Measurements from ENCODE around the gene ABCA4. TPM values are rescaled to one million over a fixed set of nuclear protein-coding genes. Genes with fewer than 3 reads are reported as not detected.
A peak's percentile ranks its signal among the peaks of the same experiment; 100 is the strongest.

The ABCA4 gene
- total RNA-seq, 4 donors from 2014 or later: not detected

DNA sequence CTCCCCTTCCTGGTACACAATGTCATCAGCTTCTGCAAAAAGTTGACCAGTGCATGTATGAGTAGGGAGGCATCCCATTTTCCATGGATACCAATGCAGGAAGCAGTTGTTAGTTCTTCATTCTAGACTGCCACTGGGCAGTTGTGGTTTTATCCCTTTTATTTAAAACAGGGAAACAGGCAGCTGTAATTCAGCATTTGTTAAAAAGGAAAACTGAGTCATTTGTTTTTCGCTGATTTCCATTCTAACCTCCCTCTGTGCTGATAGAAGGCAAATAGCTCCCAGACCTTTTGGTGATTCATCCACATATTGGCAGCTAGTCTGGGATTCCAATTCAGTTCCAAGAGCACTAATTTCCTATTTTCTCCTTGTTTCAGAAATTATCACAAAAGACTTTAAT lies 21.1 kb upstream of the ABCA4 start:
- Histone ChIP-seq H3K9me3 (no peaks in the 10 kb centered on the region), H3K4me3 (no peak overlapping the region), H3K36me3 (no peaks in the 10 kb centered on the region), H3K4me1 (peaks cover 0 to 6% of the 10 kb centered on the region in 2 donors), H3K27ac (no peak overlapping the region), H3K27me3 (no peaks in the 10 kb centered on the region)
- ATAC-seq (no peak), DNase-seq (no peak)
- intact Hi-C loops (cut with DNase I; ENCODE audit: low total_unique reads) (no loop called here), in situ Hi-C loops (cut with MboI; ENCODE audit: low sequenced_read_pairs in 4 of 4) (no loop called here)
- TF ChIP-seq POLR2A (IDR thresholded peaks at IDR 0.05): no peak
- TF ChIP-seq, protein P1, sequence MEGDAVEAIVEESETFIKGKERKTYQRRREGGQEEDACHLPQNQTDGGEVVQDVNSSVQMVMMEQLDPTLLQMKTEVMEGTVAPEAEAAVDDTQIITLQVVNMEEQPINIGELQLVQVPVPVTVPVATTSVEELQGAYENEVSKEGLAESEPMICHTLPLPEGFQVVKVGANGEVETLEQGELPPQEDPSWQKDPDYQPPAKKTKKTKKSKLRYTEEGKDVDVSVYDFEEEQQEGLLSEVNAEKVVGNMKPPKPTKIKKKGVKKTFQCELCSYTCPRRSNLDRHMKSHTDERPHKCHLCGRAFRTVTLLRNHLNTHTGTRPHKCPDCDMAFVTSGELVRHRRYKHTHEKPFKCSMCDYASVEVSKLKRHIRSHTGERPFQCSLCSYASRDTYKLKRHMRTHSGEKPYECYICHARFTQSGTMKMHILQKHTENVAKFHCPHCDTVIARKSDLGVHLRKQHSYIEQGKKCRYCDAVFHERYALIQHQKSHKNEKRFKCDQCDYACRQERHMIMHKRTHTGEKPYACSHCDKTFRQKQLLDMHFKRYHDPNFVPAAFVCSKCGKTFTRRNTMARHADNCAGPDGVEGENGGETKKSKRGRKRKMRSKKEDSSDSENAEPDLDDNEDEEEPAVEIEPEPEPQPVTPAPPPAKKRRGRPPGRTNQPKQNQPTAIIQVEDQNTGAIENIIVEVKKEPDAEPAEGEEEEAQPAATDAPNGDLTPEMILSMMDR (IDR thresholded peaks at IDR 0.05 in 4 of 5, conservative IDR thresholded peaks at IDR 0.05 in 1 of 5): no peak

DNA sequence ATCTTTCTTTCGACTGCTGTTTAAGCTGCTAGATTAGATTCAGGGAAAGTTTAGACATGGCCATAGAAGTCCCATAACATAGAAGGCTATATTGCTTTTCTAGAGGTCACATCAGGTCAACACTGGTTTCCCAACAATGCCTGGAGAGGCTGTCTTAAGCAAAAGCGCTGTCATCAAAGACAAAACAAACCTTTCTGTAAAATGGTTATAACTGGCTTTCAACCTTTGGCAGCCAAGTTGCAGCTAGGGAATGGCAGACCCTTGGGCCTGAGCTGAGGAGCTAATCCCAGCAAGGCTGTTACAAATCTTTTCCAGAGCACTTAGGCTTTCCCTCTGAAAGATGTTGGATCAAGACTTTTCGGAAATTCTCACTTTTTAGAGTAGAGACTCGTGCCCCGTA lies 11.2 kb upstream of the ABCA4 start:
- in situ Hi-C loops (cut with MboI; ENCODE audit: low sequenced_read_pairs in 4 of 4): no loop called here

DNA sequence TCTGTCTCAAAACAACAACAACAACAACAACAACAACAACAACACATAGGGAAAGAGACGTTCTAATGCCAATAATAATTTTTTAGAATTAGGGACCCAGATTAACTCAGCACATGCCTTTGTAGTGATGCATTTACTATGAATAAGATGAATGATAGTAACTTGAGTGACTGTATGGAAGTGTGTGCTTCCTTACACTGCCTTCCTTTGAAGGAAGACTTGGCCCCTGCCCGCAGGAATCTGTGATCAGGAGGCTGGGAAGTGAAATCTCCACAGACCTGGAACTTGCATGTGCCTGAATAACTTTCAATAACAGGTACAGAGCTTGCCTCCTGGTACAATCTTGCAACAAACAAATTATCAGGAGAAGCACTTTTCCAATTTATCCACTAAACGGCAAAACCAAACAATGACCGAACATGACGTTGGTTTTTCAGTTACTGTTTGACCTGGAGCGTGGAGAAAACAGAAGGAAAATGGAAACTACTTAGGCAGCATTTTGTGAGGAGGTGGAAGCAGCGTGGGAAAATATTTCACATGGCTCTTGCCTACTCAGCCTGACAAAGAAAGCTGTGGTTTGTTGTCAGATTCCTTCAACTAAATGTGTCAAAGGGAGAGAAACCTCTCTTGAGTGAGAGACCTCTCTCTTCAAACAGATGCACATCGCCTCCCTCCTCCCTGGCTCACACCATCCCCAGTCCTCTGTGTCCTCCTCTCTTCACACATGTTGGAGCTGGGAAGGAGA lies 10.1 kb upstream of the ABCA4 start:
- H3K9me3 ChIP-seq: no peaks in the 10 kb centered on the region
- no peaks in the 10 kb centered on the region for H3K36me3 ChIP-seq
- intact Hi-C loops (cut with DNase I; ENCODE audit: low total_unique reads): no loop called here
- no peaks in the 10 kb centered on the region for H3K4me1 ChIP-seq
- H3K4me3 ChIP-seq: no peak overlapping the region
- no peak for DNase-seq
- no peak for ATAC-seq
- H3K27ac ChIP-seq: peak overlapping the region in 2 of 4 donors; percentile 24 to 31
- TF ChIP-seq POLR2A (IDR thresholded peaks at IDR 0.05): no peak
- TF ChIP-seq, protein P1 (IDR thresholded peaks at IDR 0.05 in 4 of 5, conservative IDR thresholded peaks at IDR 0.05 in 1 of 5): no peak
- in situ Hi-C loops (cut with MboI; ENCODE audit: low sequenced_read_pairs in 4 of 4): no loop called here
- no peaks in the 10 kb centered on the region for H3K27me3 ChIP-seq

More for the DNA sequence above, 11.2 kb upstream of the ABCA4 start:
- H3K27ac ChIP-seq: no peak overlapping the region
- H3K27me3 ChIP-seq: no peaks in the 10 kb centered on the region
- DNase-seq: no peak
- no peak overlapping the region for H3K4me3 ChIP-seq
- H3K36me3 ChIP-seq: no peaks in the 10 kb centered on the region
- ATAC-seq: no peak
- H3K4me1 ChIP-seq: no peaks in the 10 kb centered on the region
- TF ChIP-seq POLR2A (IDR thresholded peaks at IDR 0.05): no peak
- TF ChIP-seq, protein P1 (IDR thresholded peaks at IDR 0.05 in 4 of 5, conservative IDR thresholded peaks at IDR 0.05 in 1 of 5): no peak
- no peaks in the 10 kb centered on the region for H3K9me3 ChIP-seq
- intact Hi-C loops (cut with DNase I; ENCODE audit: low total_unique reads): no loop called here

DNA sequence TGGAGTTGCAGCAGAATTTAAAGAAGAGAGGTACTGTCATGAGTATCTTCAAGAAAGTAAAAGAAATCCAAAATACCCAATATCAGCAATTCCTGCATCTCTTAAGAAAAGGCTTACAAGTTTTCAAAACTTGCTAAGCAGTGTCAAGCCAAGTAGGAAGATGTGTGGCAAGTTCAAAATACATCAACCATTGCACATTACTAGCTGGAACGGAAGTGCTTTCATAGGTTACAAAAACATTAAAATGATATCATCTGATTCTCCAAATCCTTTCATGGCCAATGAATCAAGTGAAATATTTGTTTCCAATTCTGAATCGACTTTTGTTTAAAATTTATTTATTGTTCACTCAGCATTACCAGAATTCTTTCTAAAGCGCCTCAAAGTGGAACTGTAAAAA lies 5.7 kb upstream of the ABCA4 start:
- Histone ChIP-seq H3K27ac (no peak overlapping the region), H3K4me1 (no peaks in the 10 kb centered on the region), H3K9me3 (no peaks in the 10 kb centered on the region), H3K4me3 (no peak overlapping the region), H3K36me3 (no peaks in the 10 kb centered on the region), H3K27me3 (no peaks in the 10 kb centered on the region)
- DNase-seq (no peak), ATAC-seq (no peak)
- in situ Hi-C loops (cut with MboI; ENCODE audit: low sequenced_read_pairs in 4 of 4) (no loop called here), intact Hi-C loops (cut with DNase I; ENCODE audit: low total_unique reads) (no loop called here)
- TF ChIP-seq, protein P1 (IDR thresholded peaks at IDR 0.05 in 4 of 5, conservative IDR thresholded peaks at IDR 0.05 in 1 of 5): no peak
- TF ChIP-seq POLR2A (IDR thresholded peaks at IDR 0.05): no peak
